ENCODE data around the gene POU2F3.

DNA sequence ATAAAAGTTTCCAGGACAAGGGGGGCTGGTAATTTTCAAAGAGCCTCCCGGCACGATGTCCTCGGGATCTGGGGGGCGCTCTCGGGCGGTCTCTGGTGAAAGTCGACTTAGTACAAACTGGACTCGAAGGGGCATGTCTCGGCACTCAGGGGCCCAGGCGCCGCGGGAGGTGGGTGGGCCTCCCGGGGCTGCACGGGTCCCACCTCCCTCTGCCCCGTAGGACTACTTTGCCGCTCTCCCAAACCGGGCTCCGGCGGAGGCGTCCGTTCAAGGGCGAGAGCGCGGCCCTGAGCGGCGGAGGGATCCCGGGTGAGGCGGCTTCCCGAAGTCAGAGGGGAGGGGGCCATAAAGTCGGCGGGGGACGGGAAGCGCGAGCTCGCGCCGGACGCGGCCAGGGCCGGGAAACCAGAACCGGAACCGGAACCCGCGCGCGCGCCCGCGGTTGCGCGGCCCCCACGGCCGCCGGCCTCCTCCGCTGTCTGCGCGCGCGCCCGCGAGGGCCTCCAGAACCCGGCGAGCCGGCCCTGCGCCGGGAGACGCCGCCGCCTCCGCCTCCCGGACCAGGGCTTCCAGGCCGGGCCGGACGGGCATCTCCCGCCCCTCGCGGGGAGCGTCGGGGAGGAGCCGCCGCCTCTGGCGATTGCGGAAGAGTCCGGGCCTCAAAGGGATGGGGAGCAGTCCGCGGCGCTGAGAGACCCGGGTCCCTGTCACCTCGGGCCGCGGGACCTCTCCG, 96.1 kb downstream of the POU2F3 start, which contains the start of gene ARHGEF12:
- TF ChIP-seq, protein P1, sequence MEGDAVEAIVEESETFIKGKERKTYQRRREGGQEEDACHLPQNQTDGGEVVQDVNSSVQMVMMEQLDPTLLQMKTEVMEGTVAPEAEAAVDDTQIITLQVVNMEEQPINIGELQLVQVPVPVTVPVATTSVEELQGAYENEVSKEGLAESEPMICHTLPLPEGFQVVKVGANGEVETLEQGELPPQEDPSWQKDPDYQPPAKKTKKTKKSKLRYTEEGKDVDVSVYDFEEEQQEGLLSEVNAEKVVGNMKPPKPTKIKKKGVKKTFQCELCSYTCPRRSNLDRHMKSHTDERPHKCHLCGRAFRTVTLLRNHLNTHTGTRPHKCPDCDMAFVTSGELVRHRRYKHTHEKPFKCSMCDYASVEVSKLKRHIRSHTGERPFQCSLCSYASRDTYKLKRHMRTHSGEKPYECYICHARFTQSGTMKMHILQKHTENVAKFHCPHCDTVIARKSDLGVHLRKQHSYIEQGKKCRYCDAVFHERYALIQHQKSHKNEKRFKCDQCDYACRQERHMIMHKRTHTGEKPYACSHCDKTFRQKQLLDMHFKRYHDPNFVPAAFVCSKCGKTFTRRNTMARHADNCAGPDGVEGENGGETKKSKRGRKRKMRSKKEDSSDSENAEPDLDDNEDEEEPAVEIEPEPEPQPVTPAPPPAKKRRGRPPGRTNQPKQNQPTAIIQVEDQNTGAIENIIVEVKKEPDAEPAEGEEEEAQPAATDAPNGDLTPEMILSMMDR (IDR thresholded peaks at IDR 0.05), result no peak
- peak; percentile 64 to 85 (median 71) for TF ChIP-seq POLR2AphosphoS5 (IDR thresholded peaks at IDR 0.05)

Measured in stomach (tissue), 4 donors.